Activated CD4-positive, alpha-beta T cell treated with anti-CD3 and anti-CD28 coated beads, Interleukin-2, amount 10 ng/mL, durations not matched to agents 24 days and 14 days (primary cell): ENCODE results near the gene XPOT. TPM values are rescaled to one million over a fixed set of nuclear protein-coding genes. Genes with fewer than 3 reads are reported as not detected.

Experiments
- DNase-seq: peaks from one replicate; pipeline ENCODE4 v3.0.0; 2022
- H3K27ac Mint-ChIP-seq: one replicate; pipeline ENCODE4 v1.8.0; 2022; ENCODE audit warnings: mild to moderate bottlenecking, mixed read lengths
- H3K27me3 Mint-ChIP-seq: one replicate; pipeline ENCODE4 v1.8.0; 2022; ENCODE audit warnings: mixed read lengths
- H3K36me3 Mint-ChIP-seq: one replicate; pipeline ENCODE4 v1.8.0; 2022; ENCODE audit warnings: low read depth, mild to moderate bottlenecking, mixed read lengths
- H3K4me1 Mint-ChIP-seq: one replicate; pipeline ENCODE4 v1.8.0; 2021; ENCODE audit warnings: mixed read lengths
- H3K4me3 Mint-ChIP-seq: one replicate; pipeline ENCODE4 v1.8.0; 2022; ENCODE audit warnings: mild to moderate bottlenecking, moderate library complexity, mixed read lengths
- H3K9me3 Mint-ChIP-seq: one replicate; pipeline ENCODE4 v1.8.0; 2021; ENCODE audit warnings: mixed read lengths
- intact Hi-C: fragments of 100-400 bp; cut with micrococcal nuclease; formaldehyde crosslinking; loops from one replicate; pipeline ENCODE4 v1.15.1; 2023
- total RNA-seq: library from RNA; stranded (reverse); gene quantifications from 2 replicates; pipeline ENCODE4 v1.2.3, GENCODE V29; 2022

XPOT gene
- total RNA-seq, 1 donor from 2014 or later = 163 TPM

- intact Hi-C loops = no loop called here
Observed at GRCh38 chr12:64445490-64445889, 41.3 kb downstream of the XPOT start.

GRCh38 chr12:64446295-64446694 is 42.1 kb downstream of the XPOT start:
- H3K4me3 Mint-ChIP-seq = no peak overlapping the region
- no peaks in the 10 kb centered on the region for H3K9me3 Mint-ChIP-seq
- no peak for DNase-seq
- H3K27me3 Mint-ChIP-seq = no peaks in the 10 kb centered on the region
- H3K27ac Mint-ChIP-seq = peak overlapping the region; percentile 39
- H3K36me3 Mint-ChIP-seq = peaks cover 53% of the 10 kb centered on the region
- peaks cover 22% of the 10 kb centered on the region for H3K4me1 Mint-ChIP-seq
- intact Hi-C loops = no loop called here

More at GRCh38 chr12:64445490-64445889, 41.3 kb downstream of the XPOT start:
- H3K4me3 Mint-ChIP-seq = no peak overlapping the region
- peaks cover 14% of the 10 kb centered on the region for H3K4me1 Mint-ChIP-seq
- peaks cover 57% of the 10 kb centered on the region for H3K36me3 Mint-ChIP-seq
- no peaks in the 10 kb centered on the region for H3K9me3 Mint-ChIP-seq
- no peak for DNase-seq
- H3K27me3 Mint-ChIP-seq = no peaks in the 10 kb centered on the region
- H3K27ac Mint-ChIP-seq = no peak overlapping the region

- peaks cover 34% of the 10 kb centered on the region for H3K4me1 Mint-ChIP-seq
- no peak overlapping the region for H3K27ac Mint-ChIP-seq
- peaks cover 33% of the 10 kb centered on the region for H3K36me3 Mint-ChIP-seq
- intact Hi-C loops = no loop called here
- H3K9me3 Mint-ChIP-seq = no peaks in the 10 kb centered on the region
- no peaks in the 10 kb centered on the region for H3K27me3 Mint-ChIP-seq
- H3K4me3 Mint-ChIP-seq = peak overlapping the region; percentile 98
- DNase-seq = no peak
Observed at GRCh38 chr12:64450057-64450640, 46.0 kb downstream of the XPOT start.

DNA sequence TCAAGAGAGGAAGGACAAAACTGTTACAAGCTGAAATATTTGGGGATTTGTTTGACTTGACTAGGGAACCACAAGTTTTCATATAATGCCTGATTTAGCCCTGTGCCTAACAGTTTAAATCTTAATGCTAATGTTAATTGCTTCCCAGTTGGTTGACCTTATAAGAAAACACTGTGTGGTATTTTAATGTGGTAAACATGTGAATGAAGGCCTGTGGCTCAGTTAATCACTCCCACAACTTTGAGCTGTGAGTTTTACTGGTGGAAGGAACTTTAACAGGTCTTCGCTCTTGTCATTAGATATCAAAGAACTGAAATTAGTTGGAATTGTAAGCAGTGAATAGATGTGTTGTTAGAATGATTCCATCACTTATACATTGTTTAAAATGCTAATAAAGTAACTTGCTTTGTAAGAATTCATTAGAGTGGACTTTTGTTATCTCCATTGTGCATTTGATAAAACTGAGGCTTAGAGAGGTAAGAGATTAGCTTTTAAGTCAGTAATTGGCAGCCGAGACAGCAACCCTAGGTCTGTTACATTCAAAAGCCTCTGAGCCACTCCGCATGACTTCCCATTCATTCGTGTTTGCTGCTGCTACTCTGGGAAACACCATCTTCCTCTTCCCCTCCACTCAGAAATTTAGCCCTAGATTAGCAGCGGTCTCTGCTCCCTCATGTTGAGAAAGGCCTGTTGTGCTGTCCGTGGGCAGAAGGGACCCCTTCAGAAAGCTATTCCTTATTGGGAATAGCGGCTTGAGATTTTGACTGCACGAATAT is 46.7 kb downstream of the XPOT start:
- Mint-ChIP-seq H3K36me3 (peaks cover 32% of the 10 kb centered on the region), H3K4me1 (peaks cover 39% of the 10 kb centered on the region), H3K9me3 (no peaks in the 10 kb centered on the region), H3K4me3 (peak overlapping the region; percentile 98), H3K27me3 (no peaks in the 10 kb centered on the region), H3K27ac (peak overlapping the region; percentile 90)
- intact Hi-C loops = no loop called here
- DNase-seq = peak; percentile 66

DNA sequence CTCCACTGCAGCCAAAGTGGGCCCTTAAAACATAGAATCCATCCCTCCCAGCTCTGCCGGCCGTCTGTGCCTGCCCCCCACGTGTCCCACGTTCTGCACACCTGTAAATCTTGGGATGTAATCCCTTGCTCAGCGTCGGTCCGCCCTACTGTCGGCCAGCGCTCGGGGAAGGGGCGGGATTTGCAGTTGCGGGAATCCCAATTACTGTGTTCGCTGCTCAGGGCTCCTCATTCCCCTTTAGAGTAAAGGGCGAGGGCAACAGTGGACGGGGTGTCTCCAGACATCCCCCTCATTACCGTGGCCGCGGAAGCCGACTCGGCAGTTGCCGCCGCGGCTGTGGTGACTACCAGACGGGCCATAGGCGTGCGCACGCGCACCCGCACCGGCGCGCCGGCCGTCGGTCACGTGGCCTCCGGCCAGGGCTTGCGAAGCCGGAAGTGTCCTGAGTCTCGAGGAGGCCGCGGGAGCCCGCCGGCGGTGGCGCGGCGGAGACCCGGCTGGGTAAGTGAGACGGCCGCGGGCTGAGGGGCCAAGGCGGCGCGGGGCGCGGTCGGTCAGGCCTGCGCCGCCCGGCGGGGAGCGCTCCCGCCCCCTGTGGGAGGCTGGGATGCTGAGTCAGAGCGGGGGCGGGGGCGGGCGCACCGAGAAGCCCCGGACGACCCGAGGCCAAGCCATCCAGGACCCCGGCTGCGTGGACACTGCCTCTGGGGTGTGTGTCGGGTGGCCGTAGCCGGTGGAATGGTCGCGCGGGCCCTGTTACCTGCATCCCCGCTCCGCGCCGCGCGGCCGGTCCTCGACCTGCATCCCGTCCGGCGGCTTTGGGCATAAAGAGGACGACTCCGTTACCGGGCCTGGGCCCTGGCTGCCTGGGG is 47.7 kb downstream of the XPOT start, which contains the start of gene TBK1:
Gene TBK1 (plus strand): TSS at position 434 of the 872 bp plus-strand sequence. CDS start 3,751 bp downstream, outside the sequence.
- DNase-seq = peak; percentile 93
- Mint-ChIP-seq H3K36me3 (peaks cover 25% of the 10 kb centered on the region), H3K9me3 (no peaks in the 10 kb centered on the region), H3K27ac (peak within 1 kb of the TSS; percentile 98), H3K27me3 (no peaks in the 10 kb centered on the region), H3K4me1 (peaks cover 36% of the 10 kb centered on the region), H3K4me3 (peak within 1 kb of the TSS; percentile 98)
- intact Hi-C loops = loop anchor here (1.0 to 2.0 kb wide), 4 partner anchors 39 to 229 kb away; partner anchors contain the start of genes KICS2, RASSF3 and XPOT

- H3K27me3 Mint-ChIP-seq = no peaks in the 10 kb centered on the region
- H3K27ac Mint-ChIP-seq = peak overlapping the region; percentile 98
- H3K36me3 Mint-ChIP-seq = peaks cover 25% of the 10 kb centered on the region
- peak; percentile 67 for DNase-seq
- H3K9me3 Mint-ChIP-seq = no peaks in the 10 kb centered on the region
- peaks cover 44% of the 10 kb centered on the region for H3K4me1 Mint-ChIP-seq
- intact Hi-C loops = loop anchor here (1.0 to 2.0 kb wide), 4 partner anchors 38 to 230 kb away; partner anchors contain the start of genes KICS2, RASSF3 and XPOT
- H3K4me3 Mint-ChIP-seq = peak overlapping the region; percentile 95
Observed at GRCh38 chr12:64452559-64453329, 48.6 kb downstream of the XPOT start.

GRCh38 chr12:64455506-64455905 is 51.3 kb downstream of the XPOT start:
- Mint-ChIP-seq H3K27me3 (no peaks in the 10 kb centered on the region), H3K4me3 (no peak overlapping the region), H3K4me1 (peaks cover 54% of the 10 kb centered on the region), H3K36me3 (peaks cover 24% of the 10 kb centered on the region), H3K9me3 (no peaks in the 10 kb centered on the region), H3K27ac (peak overlapping the region; percentile 47)
- DNase-seq = no peak
- intact Hi-C loops = loop anchor here (5.0 kb wide), 2 partner anchors 222 to 302 kb away; partner anchors contain the start of gene GNS

DNA sequence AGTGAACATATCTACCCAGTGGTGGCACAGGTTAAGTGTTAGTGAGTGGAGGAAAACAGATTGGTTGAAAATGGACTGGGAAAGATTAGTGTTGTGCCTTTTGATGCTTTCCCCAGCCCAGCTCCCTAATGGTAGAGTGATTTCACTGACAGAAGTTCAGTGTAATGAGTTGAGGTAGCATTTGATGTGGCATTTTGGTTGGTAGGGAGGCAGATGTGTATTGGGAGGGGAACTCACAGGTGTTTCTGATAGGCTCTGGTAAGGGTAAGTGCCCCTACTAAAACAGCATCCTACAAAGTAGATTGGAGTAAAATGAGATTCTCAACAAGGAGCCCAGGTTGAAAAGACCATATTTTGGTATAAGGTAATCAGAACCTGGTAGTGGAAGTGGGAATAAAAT is 51.9 kb downstream of the XPOT start:
- no peak for DNase-seq
- peaks cover 24% of the 10 kb centered on the region for H3K36me3 Mint-ChIP-seq
- H3K9me3 Mint-ChIP-seq = no peaks in the 10 kb centered on the region
- H3K4me1 Mint-ChIP-seq = peaks cover 48% of the 10 kb centered on the region
- peak overlapping the region; percentile 25 for H3K4me3 Mint-ChIP-seq
- peak overlapping the region; percentile 47 for H3K27ac Mint-ChIP-seq
- no peaks in the 10 kb centered on the region for H3K27me3 Mint-ChIP-seq
- intact Hi-C loops = loop anchor here (5.0 kb wide), 2 partner anchors 221 to 301 kb away; partner anchors contain the start of gene GNS

GRCh38 chr12:64457032-64457431 is 52.8 kb downstream of the XPOT start:
- intact Hi-C loops = loop anchor here (5.0 kb wide), 2 partner anchors 220 to 300 kb away; partner anchors contain the start of gene GNS
- peak overlapping the region; percentile 43 for H3K4me3 Mint-ChIP-seq
- H3K27me3 Mint-ChIP-seq = no peaks in the 10 kb centered on the region
- H3K4me1 Mint-ChIP-seq = peaks cover 44% of the 10 kb centered on the region
- H3K9me3 Mint-ChIP-seq = no peaks in the 10 kb centered on the region
- peaks cover 28% of the 10 kb centered on the region for H3K36me3 Mint-ChIP-seq
- H3K27ac Mint-ChIP-seq = peak overlapping the region; percentile 88
- peak; percentile 72 for DNase-seq

- intact Hi-C loops = loop anchor here (5.0 kb wide), 2 partner anchors 220 to 300 kb away; partner anchors contain the start of gene GNS
- peak overlapping the region; percentile 43 for H3K4me3 Mint-ChIP-seq
Observed at GRCh38 chr12:64457466-64457865, 53.3 kb downstream of the XPOT start.

GRCh38 chr12:64457923-64458322 is 53.7 kb downstream of the XPOT start:
- Mint-ChIP-seq H3K27ac (peak overlapping the region; percentile 88), H3K9me3 (no peaks in the 10 kb centered on the region), H3K27me3 (no peaks in the 10 kb centered on the region), H3K4me3 (peak overlapping the region; percentile 43), H3K36me3 (peaks cover 30% of the 10 kb centered on the region), H3K4me1 (peaks cover 41% of the 10 kb centered on the region)
- no peak for DNase-seq
- intact Hi-C loops = loop anchor here (5.0 kb wide), 2 partner anchors 219 to 299 kb away; partner anchors contain the start of gene GNS

More at GRCh38 chr12:64457466-64457865, 53.3 kb downstream of the XPOT start:
- Mint-ChIP-seq H3K27ac (peak overlapping the region; percentile 88), H3K9me3 (no peaks in the 10 kb centered on the region), H3K36me3 (peaks cover 27% of the 10 kb centered on the region), H3K27me3 (no peaks in the 10 kb centered on the region), H3K4me1 (peaks cover 44% of the 10 kb centered on the region)
- no peak for DNase-seq

GRCh38 chr12:64459394-64459891 is 55.3 kb downstream of the XPOT start:
- intact Hi-C loops = loop anchor here (5.0 kb wide), 2 partner anchors 218 to 298 kb away; partner anchors contain the start of gene GNS
- Mint-ChIP-seq H3K4me3 (peak overlapping the region; percentile 76), H3K36me3 (peaks cover 38% of the 10 kb centered on the region), H3K9me3 (no peaks in the 10 kb centered on the region), H3K4me1 (peaks cover 33% of the 10 kb centered on the region), H3K27ac (peak overlapping the region; percentile 92), H3K27me3 (no peaks in the 10 kb centered on the region)
- peak; percentile 72 for DNase-seq
